ENCODE results near the gene C16orf96.

The C16orf96 gene

DNA sequence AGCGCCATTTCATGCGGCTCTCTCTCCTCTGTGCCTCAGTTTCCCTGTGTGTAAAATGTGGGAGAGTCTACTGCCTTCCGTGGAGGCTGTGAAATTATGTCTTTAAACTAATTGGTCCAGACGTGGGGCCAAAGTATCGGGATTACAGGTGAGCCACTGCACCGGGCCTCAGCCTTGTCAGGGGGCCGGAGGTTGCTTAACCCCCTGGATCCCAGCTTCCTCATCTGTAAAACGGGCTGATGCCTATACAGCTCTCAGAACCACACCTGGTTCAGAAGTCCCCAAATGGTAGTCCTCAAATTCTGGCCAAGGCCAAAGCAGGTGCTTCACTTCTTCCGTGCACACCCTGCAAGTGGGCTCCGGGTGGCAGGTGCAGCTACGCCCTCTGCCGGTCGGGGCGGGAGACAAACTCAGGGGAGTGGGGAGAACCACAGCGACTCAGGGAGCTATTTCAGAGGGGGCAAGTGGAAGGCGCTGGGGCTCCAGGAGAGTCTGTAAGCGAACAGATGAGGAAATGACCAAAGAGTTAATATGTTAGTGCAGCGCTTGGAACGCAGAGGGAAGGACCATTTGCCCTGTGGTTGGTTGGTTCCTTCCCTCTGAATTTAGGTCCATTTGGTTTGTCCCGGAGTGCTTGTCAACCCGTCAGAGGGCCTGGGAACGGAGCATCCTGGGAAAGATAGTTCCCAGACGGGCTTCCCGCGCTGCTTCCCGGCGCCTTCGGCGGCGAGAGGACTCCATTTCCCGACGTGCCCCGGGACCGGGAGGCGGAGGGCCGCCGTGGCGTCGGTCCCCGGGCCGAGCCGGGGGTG lies 68.1 kb downstream of the C16orf96 start, which contains the start of gene MGRN1:
Gene MGRN1, plus strand, starts transcription at position 812 of the 812 bp plus-strand sequence. CDS start 135 bp downstream, outside the sequence.
- DNase-seq: peak; percentile 94

DNA sequence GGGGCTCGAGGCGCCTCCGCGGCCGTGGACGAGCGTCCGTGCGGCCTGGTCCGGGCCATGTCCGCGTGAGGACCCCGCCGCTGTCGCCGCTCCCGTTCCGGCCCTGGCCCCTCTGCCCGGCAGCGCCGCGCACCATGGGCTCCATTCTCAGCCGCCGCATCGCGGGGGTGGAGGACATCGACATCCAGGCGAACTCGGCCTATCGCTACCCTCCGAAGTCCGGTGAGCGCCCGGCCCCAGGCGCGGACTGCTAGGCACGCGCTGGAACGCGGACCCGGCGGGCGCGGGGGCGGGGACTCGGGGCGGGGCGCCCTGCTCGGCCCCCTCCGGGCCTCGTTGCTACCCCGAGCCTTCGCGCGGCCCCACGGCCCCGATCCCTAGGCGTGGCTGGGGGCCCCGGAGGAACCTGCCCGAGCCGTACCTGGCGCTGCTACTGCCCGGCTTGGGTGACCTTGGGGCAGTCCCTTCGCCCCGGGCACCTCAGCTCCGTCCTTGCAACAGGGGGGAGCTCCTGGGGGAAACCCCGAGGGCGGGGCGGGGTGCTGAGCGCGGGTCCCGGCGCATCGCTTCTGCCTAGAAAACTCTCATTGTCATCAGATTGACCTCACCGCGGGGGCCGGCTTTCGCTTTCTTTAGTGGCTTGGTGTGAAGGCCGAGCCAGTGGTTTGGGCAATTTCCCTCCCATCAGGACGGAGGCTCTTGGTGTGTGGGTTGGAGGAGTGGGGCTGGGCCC lies 68.9 kb downstream of the C16orf96 start:
- no peak for DNase-seq

DNA sequence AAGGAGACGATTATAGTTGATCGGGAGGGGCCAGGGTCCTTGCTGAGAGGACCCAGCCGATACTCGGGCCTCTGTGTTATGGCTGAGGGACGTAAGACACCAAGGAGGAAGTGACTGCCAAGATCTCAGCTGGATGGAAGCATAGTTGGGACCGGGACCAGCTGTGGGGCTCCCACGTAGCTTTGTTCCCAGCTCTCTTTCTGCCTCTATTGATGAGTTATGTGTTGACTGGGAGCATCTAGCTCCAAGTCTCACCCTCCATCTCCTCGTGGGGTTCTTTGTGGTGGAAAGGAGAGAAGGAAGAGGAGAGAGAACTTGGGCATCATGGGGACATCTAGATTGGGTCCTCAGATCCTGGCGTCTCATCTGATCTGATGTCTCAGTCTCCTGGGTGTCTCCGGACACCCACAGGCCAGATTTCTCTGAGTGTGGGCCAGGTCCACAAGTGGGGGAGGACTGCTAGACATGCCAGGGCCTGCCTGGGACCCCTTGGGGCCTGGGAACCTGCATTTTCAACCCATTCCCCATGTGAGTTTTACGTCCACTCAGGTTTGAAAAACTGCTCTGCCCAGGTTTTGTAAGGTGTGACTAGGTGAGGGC lies 69.5 kb downstream of the C16orf96 start:
- DNase-seq: no peak

DNA sequence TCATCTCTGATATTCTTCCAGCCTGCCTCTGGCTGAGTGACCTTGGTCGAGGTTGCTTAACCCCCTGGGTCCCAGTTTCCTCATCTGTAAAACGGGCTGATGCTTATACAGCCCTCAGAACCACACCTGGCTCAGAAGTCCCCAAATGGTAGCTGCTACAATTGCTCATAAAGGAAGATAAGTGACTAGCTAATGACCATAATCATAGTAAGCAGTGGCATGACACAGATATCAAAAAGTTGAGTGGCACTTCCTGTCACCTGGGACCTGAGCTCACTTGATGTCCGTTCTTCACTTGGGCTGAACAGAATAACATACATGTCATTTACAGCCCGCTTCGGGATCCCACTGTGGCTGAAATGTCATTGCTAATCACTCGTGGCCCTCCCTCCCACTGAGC lies 70.3 kb downstream of the C16orf96 start:
- DNase-seq: no peak

DNA sequence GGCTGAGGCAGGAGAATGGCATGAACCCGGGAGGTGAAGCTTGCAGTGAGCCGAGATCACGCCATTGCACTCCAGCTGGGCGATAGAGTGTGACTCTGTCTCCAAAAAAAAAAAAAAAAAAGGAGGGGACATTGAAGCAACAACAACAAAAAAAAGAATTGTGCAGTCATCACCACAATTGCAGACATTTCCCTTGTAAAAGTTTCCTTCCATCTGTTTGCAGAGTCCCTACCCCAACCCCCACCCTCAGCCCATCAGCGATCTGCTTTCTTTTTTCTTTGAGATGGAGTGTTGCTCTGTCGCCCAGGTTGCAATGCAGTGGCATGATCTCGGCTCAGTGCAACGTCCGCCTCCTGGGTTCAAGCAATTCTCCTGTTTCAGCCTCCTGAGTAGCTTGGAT lies 72.1 kb downstream of the C16orf96 start:
- no peak for DNase-seq

DNA sequence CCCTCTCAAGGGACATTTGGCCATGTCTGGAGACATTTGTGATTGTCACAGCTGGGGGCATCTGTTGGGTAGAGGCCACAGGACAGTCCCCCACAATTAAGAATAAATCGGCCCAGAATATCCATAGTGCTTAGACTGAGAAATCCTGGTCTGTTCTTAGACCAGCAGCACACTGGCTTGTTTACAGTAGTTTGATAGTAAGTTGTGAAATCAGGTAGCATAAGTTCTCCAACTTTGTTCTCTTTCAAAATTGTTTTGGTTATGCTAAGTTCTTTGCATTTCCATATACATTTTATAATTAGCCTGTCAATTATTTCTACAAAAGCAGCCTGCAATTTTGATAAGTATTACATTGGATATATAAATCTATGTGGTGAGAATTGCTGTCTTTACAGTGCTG lies 75.3 kb downstream of the C16orf96 start:
- DNase-seq: no peak

DNA sequence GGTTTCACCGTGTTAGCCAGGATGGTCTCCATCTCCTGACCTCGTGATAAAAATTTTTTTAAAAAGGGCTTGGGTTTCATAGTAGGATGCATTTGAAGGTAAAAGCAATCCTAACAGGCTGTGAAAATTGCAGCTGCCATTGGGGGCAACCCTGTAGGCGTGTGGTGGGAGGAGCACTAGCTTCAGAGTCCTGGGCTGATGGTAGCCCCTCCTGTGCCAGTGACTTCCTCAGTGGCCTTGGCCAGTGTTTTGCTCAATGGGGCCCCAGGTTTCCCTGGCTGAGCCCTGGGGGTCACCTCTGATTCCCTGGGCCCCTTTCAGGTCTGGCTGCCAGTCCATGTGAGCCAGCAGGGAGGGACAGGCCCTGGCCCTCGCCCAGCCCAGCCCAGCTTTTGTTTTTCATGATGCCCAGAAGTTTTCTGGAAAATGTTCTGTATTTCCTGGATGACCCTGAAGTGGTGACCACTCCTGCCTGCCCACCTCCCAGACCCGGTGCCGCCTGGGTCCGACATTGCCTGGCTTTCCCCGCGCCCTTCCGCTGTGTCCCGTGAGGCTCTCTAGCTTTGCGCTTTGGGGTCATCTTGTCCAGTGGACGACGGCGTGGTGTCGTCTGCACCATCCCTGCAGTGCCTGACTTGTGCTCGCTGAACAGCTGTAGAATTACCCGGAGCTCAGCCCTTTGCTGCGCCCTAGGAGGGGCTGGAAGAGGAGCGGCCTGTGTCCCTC lies 77.9 kb downstream of the C16orf96 start:
- DNase-seq: no peak

DNA sequence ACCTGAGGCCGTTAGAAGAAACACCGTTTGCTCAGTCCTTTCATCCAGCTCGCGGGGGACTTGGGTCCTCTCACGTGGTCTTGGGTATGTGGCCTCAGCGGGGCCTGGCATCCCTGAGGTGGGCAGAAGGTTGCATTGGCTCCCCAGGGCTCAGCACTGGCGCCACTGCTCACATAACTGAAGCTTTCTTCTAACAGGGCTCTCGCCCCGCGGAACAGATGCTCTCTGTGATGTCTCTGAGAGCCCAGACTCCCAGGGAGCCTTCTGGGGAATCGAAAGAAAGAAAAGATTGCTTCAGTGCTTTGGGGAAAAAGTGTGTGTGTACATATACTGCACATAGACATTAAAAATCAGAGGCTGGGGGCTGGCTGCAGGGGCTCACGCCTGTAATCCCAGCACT lies 78.6 kb downstream of the C16orf96 start:
- DNase-seq: no peak

DNA sequence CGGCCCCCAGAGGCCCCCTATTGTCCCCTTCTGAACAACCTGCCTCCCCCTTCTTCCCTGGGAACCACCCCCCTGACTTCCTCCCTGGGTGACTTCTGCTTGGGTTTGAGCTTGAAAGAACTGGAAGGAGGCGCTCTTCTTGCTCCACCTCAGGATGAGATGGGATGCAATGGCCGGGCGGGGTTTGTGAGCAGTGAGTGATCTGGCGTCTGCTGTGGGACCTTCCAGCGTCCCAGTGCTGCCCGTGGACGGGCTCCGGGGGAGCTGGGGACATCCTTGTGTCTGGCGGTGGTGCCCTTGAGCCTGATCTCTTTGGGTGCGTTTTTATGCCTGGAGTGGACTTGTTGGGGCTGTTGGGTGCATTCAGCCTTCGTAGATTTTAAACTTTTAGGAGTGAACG lies 80.1 kb downstream of the C16orf96 start:
- DNase-seq: no peak

DNA sequence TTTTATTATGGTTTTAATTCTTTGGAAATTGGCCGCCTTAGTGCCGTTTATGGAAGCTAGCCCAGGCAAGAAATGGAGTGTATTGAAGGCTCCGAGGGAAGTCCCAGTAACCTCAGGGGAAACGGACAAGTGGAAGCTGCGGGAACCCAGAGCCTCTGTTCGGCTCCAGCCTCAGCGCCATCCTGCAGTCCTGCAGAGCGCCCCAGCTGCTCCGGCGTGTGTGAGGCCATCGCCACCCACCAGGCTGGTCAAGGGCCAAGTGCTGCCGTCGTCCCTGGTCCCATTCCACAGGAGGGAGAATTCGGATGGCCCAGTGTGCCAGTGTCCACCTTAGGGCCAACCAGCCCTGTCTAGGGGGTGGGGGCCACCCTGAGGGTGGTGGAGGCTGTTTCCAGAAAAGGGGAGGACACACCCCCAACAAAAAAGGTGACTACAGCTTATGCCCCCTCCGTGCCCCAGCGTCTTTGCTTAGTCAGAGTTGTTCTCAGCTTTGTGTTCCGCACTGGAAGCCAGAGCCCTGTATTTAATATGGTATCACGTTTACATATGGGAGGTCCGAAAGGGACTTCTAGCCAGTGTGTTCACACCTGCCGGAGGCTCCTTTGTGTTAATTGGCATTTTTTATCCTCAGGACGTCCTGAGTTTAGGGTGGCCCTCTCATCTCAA lies 81.5 kb downstream of the C16orf96 start:
- no peak for DNase-seq

DNA sequence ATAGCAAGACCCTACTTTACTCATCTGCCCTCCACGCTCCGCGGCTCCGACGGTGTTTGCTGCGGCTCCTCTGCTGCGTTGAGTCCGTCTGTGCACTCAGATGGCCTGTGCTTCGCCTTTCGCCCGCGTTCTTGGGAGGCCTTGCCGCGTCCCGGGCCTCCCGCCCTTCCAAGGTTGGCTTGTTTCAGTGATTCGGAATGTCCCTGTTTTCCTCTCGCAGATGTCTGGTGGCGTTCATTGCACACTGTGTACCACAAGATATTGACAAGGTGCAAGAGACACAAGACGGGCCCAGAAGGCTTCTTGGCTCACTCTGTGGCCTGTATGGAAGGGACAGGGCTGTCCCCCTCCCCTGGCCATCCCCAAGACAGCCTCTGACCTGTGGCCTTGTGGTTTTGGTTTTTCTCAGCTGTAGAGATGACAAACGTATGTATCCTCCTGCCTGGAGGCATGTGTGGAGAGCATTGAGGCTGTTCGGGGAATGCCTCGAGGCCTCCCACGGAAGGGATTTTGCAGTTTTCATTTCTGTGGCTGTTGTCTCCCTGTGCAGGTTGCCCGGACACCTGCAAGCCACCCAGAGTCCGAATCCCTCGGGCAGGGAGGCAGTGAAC lies 83.9 kb downstream of the C16orf96 start:
- DNase-seq: no peak

DNA sequence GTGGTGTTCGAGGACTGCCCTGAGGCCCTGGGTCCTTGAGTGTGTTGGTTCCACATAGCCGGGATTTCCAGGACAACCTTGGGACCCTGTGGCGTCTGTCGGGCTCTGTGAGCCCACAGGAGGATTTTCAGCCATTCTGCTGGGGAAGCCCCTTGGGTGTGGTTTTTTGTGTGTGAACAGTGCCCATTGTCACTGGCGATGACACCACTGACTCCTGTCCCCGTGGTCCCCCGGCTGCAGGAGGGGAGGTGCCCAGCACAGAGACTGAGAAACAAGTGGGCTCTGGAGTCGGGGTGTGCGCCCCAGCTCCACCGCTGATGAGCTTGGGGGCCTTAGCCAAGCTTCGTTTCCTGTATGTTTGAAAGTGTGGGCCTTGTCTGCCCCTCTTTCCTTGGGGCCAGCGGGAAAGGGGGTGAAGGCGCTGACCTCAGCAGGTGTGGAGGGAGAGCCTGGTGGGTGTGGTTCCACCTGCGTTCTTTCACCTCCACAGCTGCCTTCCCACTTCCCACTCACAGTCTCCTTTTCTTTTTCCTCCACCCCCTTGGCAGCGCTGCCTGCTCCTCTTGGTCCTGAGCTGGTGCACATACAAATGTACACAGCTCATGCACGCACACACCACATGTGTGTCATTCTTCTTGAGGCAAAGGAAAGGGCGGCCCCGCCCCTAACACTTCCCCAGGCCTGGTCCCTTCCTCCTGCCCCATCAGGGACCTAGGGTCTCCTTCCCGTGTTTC lies 84.6 kb downstream of the C16orf96 start:
- DNase-seq: no peak

DNA sequence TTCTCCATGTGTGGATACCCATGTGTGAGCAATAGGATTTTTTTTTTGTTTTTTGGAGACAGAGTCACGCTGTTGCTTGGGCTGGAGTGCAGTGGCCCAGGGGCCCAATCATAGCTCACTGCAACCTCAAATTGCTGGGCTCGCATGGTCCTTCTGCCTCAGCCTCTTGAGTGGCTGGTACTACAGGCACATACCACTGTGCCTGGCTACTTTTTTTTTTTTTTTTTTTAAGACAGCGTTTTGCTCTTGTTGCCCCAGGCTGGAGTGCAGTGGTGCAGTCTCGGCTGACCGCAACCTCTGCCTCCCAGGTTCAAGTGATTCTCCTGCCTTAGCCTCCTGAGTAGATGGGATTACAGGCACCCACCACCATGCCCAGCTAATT lies 85.2 kb downstream of the C16orf96 start:
- no peak for DNase-seq

DNA sequence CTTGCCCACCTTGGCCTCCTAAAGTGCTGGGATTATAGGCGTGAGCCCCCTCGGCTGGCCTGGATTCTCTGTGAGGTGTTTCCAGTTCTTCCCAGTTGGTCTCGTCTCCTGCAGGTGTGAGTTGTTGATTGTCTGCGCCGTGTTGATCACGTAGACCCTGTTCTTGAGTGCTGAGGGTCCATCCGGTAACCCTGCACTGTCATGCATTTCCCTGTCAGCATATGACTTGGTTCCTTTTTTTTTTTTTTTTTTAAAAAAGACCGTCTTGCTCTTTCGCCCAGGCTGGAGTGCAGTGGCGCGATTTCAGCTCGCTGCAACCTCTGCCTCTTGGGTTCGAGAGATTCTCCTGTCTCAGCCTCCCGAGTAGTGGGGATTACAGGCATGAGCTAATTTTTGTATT lies 85.8 kb downstream of the C16orf96 start:
- no peak for DNase-seq

DNA sequence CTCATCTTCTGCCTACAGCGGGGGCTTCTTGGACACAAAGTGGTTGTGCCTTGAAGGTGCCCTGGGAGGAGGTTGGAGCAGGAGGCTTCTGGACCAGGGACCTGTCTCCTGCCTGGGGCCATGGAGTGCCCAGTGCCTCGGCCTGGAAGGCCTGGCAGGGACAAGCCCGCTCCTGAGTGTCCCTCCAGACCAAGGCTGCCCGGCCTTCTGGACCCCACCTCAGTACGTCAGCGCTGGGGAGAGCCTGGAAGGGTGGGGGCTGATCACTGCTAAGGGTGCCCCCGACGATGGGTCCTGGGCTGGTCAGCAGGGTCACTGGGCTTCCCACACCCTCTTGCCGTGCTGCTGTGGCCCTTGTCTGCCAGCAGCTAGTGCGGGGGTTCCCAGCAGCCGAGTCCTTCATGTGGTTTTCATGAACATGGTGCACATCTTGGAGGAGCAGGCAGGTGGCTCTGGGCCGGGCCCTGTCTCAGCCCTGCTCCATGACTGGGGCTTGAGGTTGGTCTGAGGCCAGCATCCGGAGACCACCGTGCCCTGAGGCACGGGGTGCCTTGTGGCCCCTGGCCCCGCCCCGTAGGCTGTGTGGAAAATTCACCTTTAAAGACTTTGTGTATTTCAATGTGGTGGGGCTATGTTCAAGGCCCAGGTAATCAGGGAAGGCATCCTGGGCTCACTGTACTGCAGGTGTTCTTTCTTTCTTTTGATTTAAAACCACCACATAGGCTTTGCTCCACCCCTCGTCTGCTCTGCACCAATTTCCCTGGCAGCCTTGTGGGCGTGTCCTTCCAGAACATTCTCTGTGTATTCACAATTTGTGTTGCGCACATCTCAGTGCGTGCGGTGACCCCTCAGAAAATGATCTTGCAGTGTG lies 90.9 kb downstream of the C16orf96 start:
- no peak for DNase-seq

DNA sequence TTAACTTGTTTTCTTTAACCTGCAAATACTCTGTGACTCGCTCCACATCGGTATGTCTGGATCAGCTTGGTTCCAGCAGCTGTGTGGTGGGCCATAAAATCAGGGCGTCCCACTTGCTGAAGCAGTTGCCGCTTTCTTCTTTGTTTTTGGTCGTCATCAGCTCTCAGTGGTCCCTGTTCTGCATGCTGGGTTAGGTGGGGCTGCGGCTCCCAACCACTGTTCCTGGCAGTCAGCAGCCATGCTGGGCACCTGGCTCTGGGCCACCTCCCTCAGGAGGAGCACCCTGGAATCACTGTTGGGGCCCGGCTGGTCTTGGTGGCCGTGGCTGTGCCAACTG lies 91.5 kb downstream of the C16orf96 start:
- DNase-seq: no peak

DNA sequence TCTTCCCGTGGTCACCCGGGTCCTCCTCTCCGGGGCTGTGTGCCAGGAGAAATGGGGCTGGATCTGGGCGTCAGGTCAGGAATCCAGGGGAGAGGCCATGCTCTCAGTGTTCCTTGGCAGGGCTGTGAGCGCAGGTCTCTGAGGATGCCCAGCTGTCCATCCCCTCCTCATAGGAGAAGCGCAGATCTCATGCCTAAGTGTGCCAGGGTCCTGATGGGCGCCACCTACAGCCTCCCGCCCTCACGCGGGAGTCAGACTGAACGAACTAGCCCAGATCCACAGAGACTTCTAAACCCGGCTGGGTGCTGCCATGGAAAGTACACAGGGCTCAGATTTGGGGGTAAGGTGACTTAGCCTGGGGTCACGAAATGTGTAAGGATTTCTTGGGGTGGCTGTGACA lies 92.8 kb downstream of the C16orf96 start:
- DNase-seq: no peak

DNA sequence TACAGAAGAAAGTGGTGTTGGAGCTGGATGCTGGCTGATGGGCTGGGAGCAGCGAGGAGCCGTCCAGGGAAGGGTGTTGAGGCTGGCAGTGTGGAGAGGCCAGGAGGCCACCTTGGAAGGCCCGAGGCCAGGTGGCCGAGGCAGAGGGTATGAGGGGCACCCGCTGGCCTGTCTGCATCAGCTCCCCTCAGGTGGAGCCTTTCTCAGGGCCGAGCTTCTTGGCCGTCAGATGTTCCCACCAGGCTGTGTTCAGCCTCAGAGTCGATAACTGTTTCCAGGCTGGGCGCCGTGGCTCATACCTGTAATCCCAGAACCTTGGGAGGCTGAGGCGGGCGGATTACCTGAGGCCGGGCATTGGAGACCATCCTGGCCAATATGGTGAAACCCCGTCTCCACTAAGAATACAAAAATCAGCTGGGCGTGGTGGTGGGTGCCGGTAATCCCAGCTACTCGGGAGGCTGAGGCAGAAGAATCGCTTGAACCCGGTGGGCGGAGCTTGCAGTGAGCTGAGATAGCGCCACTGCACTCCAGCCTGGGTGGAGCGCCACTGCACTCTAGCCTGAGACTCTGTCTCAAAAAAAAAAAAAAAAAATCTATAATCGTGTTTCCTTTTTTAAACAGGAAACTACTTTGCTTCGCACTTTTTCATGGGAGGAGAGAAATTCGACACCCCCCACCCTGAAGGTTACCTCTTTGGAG lies 93.8 kb downstream of the C16orf96 start:
- no peak for DNase-seq
